HL-60 (cell line): ENCODE measurements around the gene NT5C.
"Not testable (repeated sequence)": the region's sequence is repeated elsewhere in the genome, so short reads cannot be mapped to it uniquely, and the experiment has no call there.

ENCODE experiments used
- DNase-seq, 2 experiments: peaks; one replicate each; pipeline ENCODE4 v3.0.0-alpha.2; 2010 to 2020; ENCODE audit warnings: low read depth in 1 of 2, low spot score in 1 of 2
- H3K27ac ChIP-seq: fragments of 250-450 bp; sonication (Bioruptor Pico); replicated peaks from 2 replicates; pipeline ENCODE4 v1.5.1; 2020; ENCODE audit warnings: mild to moderate bottlenecking, moderate library complexity
- H3K27me3 ChIP-seq: fragments of 250-450 bp; sonication (Bioruptor Pico); 2 replicates; pipeline ENCODE4 v1.5.1; 2021; ENCODE audit warnings: mild to moderate bottlenecking, moderate library complexity; ENCODE audit not compliant: insufficient read depth, poor library complexity, severe bottlenecking
- H3K4me3 ChIP-seq: replicated peaks from 2 replicates; pipeline ENCODE4 v1.5.1; 2011; ENCODE audit warnings: mild to moderate bottlenecking, control low read depth, low read length; ENCODE audit not compliant: insufficient read depth
- CTCF ChIP-seq: IDR thresholded peaks from one replicate; pipeline ENCODE4 v1.5.1; 2011; ENCODE audit warnings: low read length, control low read depth, inconsistent platforms; ENCODE audit not compliant: insufficient read depth
- GABPA ChIP-seq: IDR thresholded peaks from 2 replicates; pipeline ENCODE4 v1.6.1; 2012; ENCODE audit warnings: low read depth
- POLR2AphosphoS5 ChIP-seq: IDR thresholded peaks from 2 replicates; pipeline ENCODE4 v1.6.1; 2012; ENCODE audit warnings: low read depth
- SPI1 ChIP-seq: IDR thresholded peaks from 2 replicates; pipeline ENCODE4 v1.6.1; 2012; ENCODE audit warnings: low read depth, mild to moderate bottlenecking, borderline replicate concordance
- TF ChIP-seq, protein P1 (sequence below): IDR thresholded peaks from 2 replicates; pipeline ENCODE4 v1.6.1; 2012; ENCODE audit warnings: low read depth; ENCODE audit not compliant: insufficient replicate concordance

NT5C gene

DNA sequence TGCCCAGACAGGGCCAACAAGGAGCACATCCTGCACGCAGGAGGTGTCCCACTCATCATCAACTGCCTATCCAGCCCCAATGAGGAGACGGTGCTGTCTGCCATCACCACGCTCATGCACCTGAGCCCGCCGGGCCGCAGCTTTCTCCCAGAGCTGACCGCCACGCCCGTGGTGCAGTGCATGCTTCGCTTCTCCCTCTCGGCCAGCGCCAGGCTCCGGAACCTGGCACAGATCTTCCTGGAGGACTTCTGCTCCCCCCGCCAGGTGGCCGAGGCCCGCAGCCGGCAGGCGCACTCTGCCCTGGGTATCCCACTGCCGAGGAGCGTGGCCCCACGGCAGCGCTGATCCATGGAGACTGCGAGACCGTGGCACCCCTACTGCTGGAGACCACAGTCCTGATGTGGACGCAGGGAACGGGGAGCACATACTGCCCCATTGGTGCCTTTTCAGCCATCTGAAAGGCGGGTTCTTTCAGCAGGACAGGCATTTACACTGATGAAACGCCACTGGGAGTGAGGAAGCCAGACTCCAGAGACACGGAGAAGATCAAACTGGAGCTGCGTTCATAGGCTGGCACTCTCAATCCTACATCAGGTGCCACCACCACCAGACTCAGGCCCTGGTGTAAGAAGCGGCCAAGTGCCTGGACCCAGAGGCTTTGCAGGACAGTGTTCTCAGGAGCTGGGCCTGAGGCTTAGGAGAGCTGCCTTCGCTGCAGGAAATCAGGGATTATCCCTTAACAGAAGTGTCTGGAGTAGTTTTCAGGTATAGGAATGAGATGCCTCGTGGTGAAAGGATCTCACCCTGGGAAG is 2.6 kb downstream of the NT5C start:
- no peaks in the 10 kb centered on the region for H3K27me3 ChIP-seq
- no peak overlapping the region for H3K4me3 ChIP-seq
- no peak overlapping the region for H3K27ac ChIP-seq
- DNase-seq, result no peak
- TF ChIP-seq, protein P1, sequence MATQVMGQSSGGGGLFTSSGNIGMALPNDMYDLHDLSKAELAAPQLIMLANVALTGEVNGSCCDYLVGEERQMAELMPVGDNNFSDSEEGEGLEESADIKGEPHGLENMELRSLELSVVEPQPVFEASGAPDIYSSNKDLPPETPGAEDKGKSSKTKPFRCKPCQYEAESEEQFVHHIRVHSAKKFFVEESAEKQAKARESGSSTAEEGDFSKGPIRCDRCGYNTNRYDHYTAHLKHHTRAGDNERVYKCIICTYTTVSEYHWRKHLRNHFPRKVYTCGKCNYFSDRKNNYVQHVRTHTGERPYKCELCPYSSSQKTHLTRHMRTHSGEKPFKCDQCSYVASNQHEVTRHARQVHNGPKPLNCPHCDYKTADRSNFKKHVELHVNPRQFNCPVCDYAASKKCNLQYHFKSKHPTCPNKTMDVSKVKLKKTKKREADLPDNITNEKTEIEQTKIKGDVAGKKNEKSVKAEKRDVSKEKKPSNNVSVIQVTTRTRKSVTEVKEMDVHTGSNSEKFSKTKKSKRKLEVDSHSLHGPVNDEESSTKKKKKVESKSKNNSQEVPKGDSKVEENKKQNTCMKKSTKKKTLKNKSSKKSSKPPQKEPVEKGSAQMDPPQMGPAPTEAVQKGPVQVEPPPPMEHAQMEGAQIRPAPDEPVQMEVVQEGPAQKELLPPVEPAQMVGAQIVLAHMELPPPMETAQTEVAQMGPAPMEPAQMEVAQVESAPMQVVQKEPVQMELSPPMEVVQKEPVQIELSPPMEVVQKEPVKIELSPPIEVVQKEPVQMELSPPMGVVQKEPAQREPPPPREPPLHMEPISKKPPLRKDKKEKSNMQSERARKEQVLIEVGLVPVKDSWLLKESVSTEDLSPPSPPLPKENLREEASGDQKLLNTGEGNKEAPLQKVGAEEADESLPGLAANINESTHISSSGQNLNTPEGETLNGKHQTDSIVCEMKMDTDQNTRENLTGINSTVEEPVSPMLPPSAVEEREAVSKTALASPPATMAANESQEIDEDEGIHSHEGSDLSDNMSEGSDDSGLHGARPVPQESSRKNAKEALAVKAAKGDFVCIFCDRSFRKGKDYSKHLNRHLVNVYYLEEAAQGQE, result no peak
- TF ChIP-seq GABPA (no peak), CTCF (no peak), POLR2AphosphoS5 (no peak; the same call in none of the 2 replicates), SPI1 (no peak)

GRCh38 chr17:75127936-75128335 is 3.6 kb downstream of the NT5C start:
- H3K4me3 ChIP-seq, H3K27ac ChIP-seq, H3K27me3 ChIP-seq, DNase-seq: not testable (repeated sequence)

GRCh38 chr17:75126954-75127353 is 4.6 kb downstream of the NT5C start:
- DNase-seq, result no peak
- Histone ChIP-seq H3K27me3 (no peaks in the 10 kb centered on the region), H3K4me3 (no peak overlapping the region), H3K27ac (no peak overlapping the region)
- TF ChIP-seq SPI1, result no peak
- TF ChIP-seq GABPA, result no peak
- TF ChIP-seq, protein P1, result no peak
- TF ChIP-seq POLR2AphosphoS5, result no peak
- TF ChIP-seq CTCF, result no peak

GRCh38 chr17:75125984-75126383 is 5.6 kb downstream of the NT5C start:
- Histone ChIP-seq H3K4me3 (no peak overlapping the region), H3K27me3 (no peaks in the 10 kb centered on the region), H3K27ac (peak overlapping the region; percentile 23; the same call in 1 of the 2 replicates)
- peak in 1 of 2 experiments; percentile 52 for DNase-seq
- TF ChIP-seq CTCF (no peak), GABPA (no peak), SPI1 (no peak), POLR2AphosphoS5 (no peak)
- TF ChIP-seq, protein P1, result no peak
